HepG2 (cell line): ENCODE measurements around the gene CDK18. TPM values are rescaled to one million over a fixed set of nuclear protein-coding genes. Genes with fewer than 3 reads are reported as not detected.

Source experiments
- DZIP1 ChIP-seq: sonication (generic); formaldehyde crosslinking; IDR thresholded peaks from 2 replicates; pipeline ENCODE4 v1.5.0; 2020; ENCODE audit warnings: mild to moderate bottlenecking, missing genetic modification reagents
- ETS1 ChIP-seq: sonication (generic); formaldehyde crosslinking; IDR thresholded peaks from 2 replicates; pipeline ENCODE4 v1.4.0; 2020; ENCODE audit warnings: missing genetic modification reagents
- GPN1 ChIP-seq: sonication (generic); formaldehyde crosslinking; IDR thresholded peaks from 2 replicates; pipeline ENCODE4 v1.5.1; 2020; ENCODE audit warnings: missing genetic modification reagents, borderline replicate concordance
- NONO ChIP-seq, 2 experiments: fragments of 450-650 bp in 1 of 2; sonication (generic) in 1 of 2; formaldehyde crosslinking in 1 of 2; IDR thresholded peaks in 1 of 2; conservative IDR thresholded peaks in 1 of 2; 2 replicates each; pipeline versions ENCODE4 v1.6.1 to v1.8.0; 2017 to 2022; ENCODE audit warnings: mild to moderate bottlenecking in 1 of 2, missing genetic modification reagents in 1 of 2, moderate library complexity in 1 of 2
- SOX6 ChIP-seq, 2 experiments: fragments of 450-650 bp in 1 of 2; sonication (generic) in 1 of 2; formaldehyde crosslinking in 1 of 2; IDR thresholded peaks; 2 replicates each; pipeline versions ENCODE4 v1.4.0 to v1.6.1; 2017 to 2020; ENCODE audit warnings: antibody characterized with exemption in 1 of 2, mild to moderate bottlenecking in 1 of 2, missing genetic modification reagents in 1 of 2
- TBX2 ChIP-seq: sonication (generic); formaldehyde crosslinking; IDR thresholded peaks from 2 replicates; pipeline ENCODE4 v1.5.0; 2020; ENCODE audit warnings: missing genetic modification reagents, mild to moderate bottlenecking, borderline replicate concordance
- YEATS4 ChIP-seq: sonication (generic); formaldehyde crosslinking; IDR thresholded peaks from 2 replicates; pipeline ENCODE4 v1.4.0; 2020; ENCODE audit warnings: missing genetic modification reagents, borderline replicate concordance
- ZNF331 ChIP-seq: sonication (generic); formaldehyde crosslinking; IDR thresholded peaks from 2 replicates; pipeline ENCODE4 v1.4.0; 2020; ENCODE audit warnings: missing genetic modification reagents
- ZNF354B ChIP-seq: sonication (generic); formaldehyde crosslinking; IDR thresholded peaks from 2 replicates; pipeline ENCODE4 v1.8.0; 2022; ENCODE audit warnings: mild to moderate bottlenecking, missing genetic modification reagents
- ZNF770 ChIP-seq: sonication (generic); formaldehyde crosslinking; IDR thresholded peaks from 2 replicates; pipeline ENCODE4 v1.5.0; 2020; ENCODE audit warnings: mild to moderate bottlenecking, missing genetic modification reagents
- polyA plus RNA-seq, 8 experiments: library from polyadenylated mRNA; depleted of rRNA in 3 of 8; stranded (reverse) in 7 of 8; unstranded in 1 of 8; fragments of >200 nt; fragmentation: Illumina TruSeq in 4 of 8; extraction: Trizol in 4 of 8; gene quantifications; 2 replicates each; pipeline versions ENCODE4 v1.2.1 to v1.2.3, GENCODE V29; 2011 to 2016; ENCODE audit warnings: low read depth in 4 of 8, missing spikeins in 1 of 8, mixed read lengths in 1 of 8; ENCODE audit not compliant: insufficient read depth in 1 of 8
- total RNA-seq, 5 experiments: library from RNA; depleted of rRNA; stranded (reverse); fragments of >200 nt; fragmentation: Illumina TruSeq; extraction: Trizol; gene quantifications; 2 replicates each; pipeline ENCODE4 v1.2.3, GENCODE V29; 2016; ENCODE audit warnings: low read depth in 1 of 5

CDK18 gene
- total and polyA plus RNA-seq, 2 of the 13 experiments (the other 11 are each of a cell fraction or from before 2014, with no cell fraction given), result 6.4 to 38.8 TPM

GRCh38 chr1:205504311-205505075 is at the start of gene CDK18 (continued):
- TF ChIP-seq DZIP1 (CRISPR knock-in tag) (no peak), YEATS4 (0 out of 2 replicates have a peak, but pooled peaks have one; percentile 68), ZNF331 (CRISPR knock-in tag) (0 out of 2 replicates have a peak, but pooled peaks have one; percentile 15), TBX2 (CRISPR knock-in tag) (no peak), ETS1 (CRISPR knock-in tag) (peak; percentile 68; the same call in 1 of the 2 replicates), NONO (IDR thresholded peaks at IDR 0.05) (no peak), NONO (CRISPR knock-in tag; conservative IDR thresholded peaks at IDR 0.05) (peak; percentile 59; the same call in 1 of the 2 replicates), GPN1 (CRISPR knock-in tag) (no peak), ZNF770 (no peak), ZNF354B (CRISPR knock-in tag) (no peak), SOX6 (IDR thresholded peaks at IDR 0.05) (no peak), SOX6 (CRISPR knock-in tag; IDR thresholded peaks at IDR 0.05) (peak; percentile 42; the same call in 1 of the 2 replicates)
